ENCODE data around the gene PHLDB3.

DNA sequence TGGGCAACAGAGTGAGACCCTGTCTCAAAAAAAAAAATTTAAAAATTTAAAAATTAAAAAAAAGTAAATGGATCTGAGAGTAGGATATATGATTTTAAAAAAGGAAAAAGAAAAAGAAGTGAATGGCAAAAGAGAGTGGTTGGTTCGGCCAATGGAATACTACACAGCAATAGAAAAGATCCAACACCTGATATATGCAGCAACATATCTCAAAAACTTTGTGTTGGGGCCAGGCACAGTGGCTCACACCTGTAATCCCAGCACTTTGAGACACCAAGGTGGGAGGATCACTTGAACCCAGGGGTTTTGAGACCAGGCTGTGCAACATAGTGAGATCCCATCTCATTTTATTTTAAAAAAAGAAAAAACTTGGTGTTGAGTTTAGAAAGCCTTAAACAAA, 37.8 kb downstream of the PHLDB3 start:
- TF ChIP-seq, protein P1, sequence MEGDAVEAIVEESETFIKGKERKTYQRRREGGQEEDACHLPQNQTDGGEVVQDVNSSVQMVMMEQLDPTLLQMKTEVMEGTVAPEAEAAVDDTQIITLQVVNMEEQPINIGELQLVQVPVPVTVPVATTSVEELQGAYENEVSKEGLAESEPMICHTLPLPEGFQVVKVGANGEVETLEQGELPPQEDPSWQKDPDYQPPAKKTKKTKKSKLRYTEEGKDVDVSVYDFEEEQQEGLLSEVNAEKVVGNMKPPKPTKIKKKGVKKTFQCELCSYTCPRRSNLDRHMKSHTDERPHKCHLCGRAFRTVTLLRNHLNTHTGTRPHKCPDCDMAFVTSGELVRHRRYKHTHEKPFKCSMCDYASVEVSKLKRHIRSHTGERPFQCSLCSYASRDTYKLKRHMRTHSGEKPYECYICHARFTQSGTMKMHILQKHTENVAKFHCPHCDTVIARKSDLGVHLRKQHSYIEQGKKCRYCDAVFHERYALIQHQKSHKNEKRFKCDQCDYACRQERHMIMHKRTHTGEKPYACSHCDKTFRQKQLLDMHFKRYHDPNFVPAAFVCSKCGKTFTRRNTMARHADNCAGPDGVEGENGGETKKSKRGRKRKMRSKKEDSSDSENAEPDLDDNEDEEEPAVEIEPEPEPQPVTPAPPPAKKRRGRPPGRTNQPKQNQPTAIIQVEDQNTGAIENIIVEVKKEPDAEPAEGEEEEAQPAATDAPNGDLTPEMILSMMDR (conservative IDR thresholded peaks at IDR 0.05; ENCODE audit: low read depth, low read length), result no peak
- TF ChIP-seq EZH2 (IDR thresholded peaks at IDR 0.05; ENCODE audit: low read length, unreplicated experiment) (no peak), EZH2phosphoT487 (IDR thresholded peaks at IDR 0.05; ENCODE audit: borderline replicate concordance, low read length) (no peak)

All from PC-3 (cell line).